SK-N-SH (cell line): ENCODE measurements around the gene FAM234A. TPM values are rescaled to one million over a fixed set of nuclear protein-coding genes. Genes with fewer than 3 reads are reported as not detected.

Source experiments
- CTCF ChIA-PET: fragments of 300-600, 350-600 bp; formaldehyde crosslinking; extraction: SDS; loops from one replicate; lab custom pipeline; 2021; lab: Yijun Ruan, JAX
- POLR2A ChIA-PET: fragments of 350-600 bp; sonication (Branson Sonifier 250); formaldehyde crosslinking; extraction: SDS; loops from one replicate; lab custom pipeline; 2020; ENCODE audit warnings: antibody characterized with exemption, inconsistent platforms; lab: Yijun Ruan, JAX
- DNase-seq: peaks from one replicate; pipeline ENCODE4 v3.0.0; 2012
- H2AFZ ChIP-seq: fragments of 200-600 bp; sonication (generic); 2 replicates; pipeline ENCODE4 v1.8.1; 2016; ENCODE audit warnings: antibody characterized with exemption, mild to moderate bottlenecking, low read depth
- H3F3A ChIP-seq: fragments of 200-600 bp; sonication (generic); replicated peaks from 2 replicates; pipeline ENCODE3; 2016; ENCODE audit warnings: antibody characterized with exemption, mild to moderate bottlenecking; ENCODE audit not compliant: insufficient read depth
- H3K27ac ChIP-seq, 2 experiments: fragments of 200-500 bp in 1 of 2; fragments of 200-600 bp in 1 of 2; sonication (Bioruptor generic) in 1 of 2; sonication (generic), shearing (Covaris generic) in 1 of 2; 2 replicates each; pipeline versions ENCODE4 v1.5.1 to v1.6.1; 2014 to 2016; ENCODE audit warnings: low read depth in 2 of 2, inconsistent platforms in 1 of 2, low read length in 1 of 2, mild to moderate bottlenecking in 1 of 2, mixed read lengths in 1 of 2
- H3K27me3 ChIP-seq: fragments of 200-600 bp; sonication (generic), shearing (Covaris generic); 2 replicates; pipeline ENCODE4 v1.6.1; 2016; ENCODE audit warnings: mixed run types; ENCODE audit not compliant: insufficient read depth
- H3K36me3 ChIP-seq, 2 experiments: fragments of 200-500 bp in 1 of 2; fragments of 200-600 bp in 1 of 2; sonication (Bioruptor generic) in 1 of 2; sonication (generic) in 1 of 2; replicated peaks in 1 of 2; 2 replicates each; pipeline versions ENCODE3 to v1.5.1; 2014 to 2016; ENCODE audit warnings: low read length in 1 of 2, mild to moderate bottlenecking in 1 of 2; ENCODE audit not compliant: insufficient read depth in 2 of 2, control insufficient read depth in 1 of 2
- H3K4me1 ChIP-seq, 2 experiments: fragments of 200-500 bp in 1 of 2; fragments of 200-600 bp in 1 of 2; sonication (Bioruptor generic) in 1 of 2; sonication (generic), shearing (Covaris generic) in 1 of 2; 2 replicates each; pipeline versions ENCODE4 v1.5.1 to v1.6.1; 2014 to 2016; ENCODE audit warnings: low read depth in 1 of 2, low read length in 1 of 2, mixed run types in 1 of 2; ENCODE audit not compliant: insufficient read depth in 2 of 2, control insufficient read depth in 1 of 2
- H3K4me2 ChIP-seq: fragments of 200-600 bp; sonication (generic), shearing (Covaris generic); 2 replicates; pipeline ENCODE4 v1.6.1; 2017; ENCODE audit warnings: mixed run types
- H3K4me3 ChIP-seq, 2 experiments: fragments of 200-500 bp in 1 of 2; fragments of 200-600 bp in 1 of 2; sonication (Bioruptor generic) in 1 of 2; sonication (generic), shearing (Covaris generic) in 1 of 2; 2 replicates each; pipeline versions ENCODE4 v1.5.1 to v1.8.1; 2014 to 2016; ENCODE audit warnings: low read depth in 2 of 2, inconsistent platforms in 1 of 2, low read length in 1 of 2, mild to moderate bottlenecking in 1 of 2, mixed read lengths in 1 of 2, moderate library complexity in 1 of 2
- H3K79me2 ChIP-seq: fragments of 200-600 bp; sonication (generic); 2 replicates; pipeline ENCODE4 v1.8.1; 2017; ENCODE audit warnings: mild to moderate bottlenecking; ENCODE audit not compliant: insufficient read depth
- H3K9ac ChIP-seq: fragments of 200-600 bp; sonication (generic); 2 replicates; pipeline ENCODE4 v1.6.1; 2017; ENCODE audit warnings: mixed run types
- H3K9me2 ChIP-seq: fragments of 200-600 bp; sonication (generic); 2 replicates; pipeline ENCODE4 v1.6.1; 2017; ENCODE audit warnings: mixed run types
- H3K9me3 ChIP-seq: fragments of 200-600 bp; sonication (generic); 2 replicates; pipeline ENCODE4 v1.6.1; 2017; ENCODE audit warnings: mixed run types, mild to moderate bottlenecking, moderate library complexity
- H4K20me1 ChIP-seq: fragments of 200-600 bp; sonication (generic); 2 replicates; pipeline ENCODE4 v1.6.1; 2017; ENCODE audit warnings: mild to moderate bottlenecking, mixed run types; ENCODE audit not compliant: insufficient read depth
- CTCF ChIP-seq: fragments of 200-600 bp; sonication (generic); IDR thresholded peaks from 2 replicates; pipeline ENCODE4 v1.6.1; 2017; ENCODE audit warnings: antibody characterized with exemption, mild to moderate bottlenecking, moderate library complexity
- EZH2phosphoT487 ChIP-seq: fragments of 200-600 bp; sonication (generic); IDR thresholded peaks from 2 replicates; pipeline ENCODE4 v1.6.1; 2017; ENCODE audit warnings: low read depth, mixed run types, mild to moderate bottlenecking, antibody characterized with exemption, moderate library complexity, borderline replicate concordance
- FOXM1 ChIP-seq: IDR thresholded peaks from 2 replicates; pipeline ENCODE4 v1.4.0; 2012; ENCODE audit warnings: low read depth, mild to moderate bottlenecking
- GABPA ChIP-seq: IDR thresholded peaks from 2 replicates; pipeline ENCODE4 v1.4.0; 2012; ENCODE audit warnings: low read depth, mild to moderate bottlenecking
- GATA2 ChIP-seq: sonication (generic); formaldehyde crosslinking; IDR thresholded peaks from 2 replicates; pipeline ENCODE4 v1.5.0; 2020; ENCODE audit warnings: mild to moderate bottlenecking, missing genetic modification reagents
- IRF3 ChIP-seq: fragments of 150-350 bp; IDR thresholded peaks from 2 replicates; pipeline ENCODE4 v1.6.1; 2016; ENCODE audit warnings: mild to moderate bottlenecking, low read depth, low read length
- JUND ChIP-seq: IDR thresholded peaks from 2 replicates; pipeline ENCODE4 v1.4.0; 2012
- MAX ChIP-seq: IDR thresholded peaks from 2 replicates; pipeline ENCODE4 v1.4.0; 2012; ENCODE audit warnings: low read depth
- MEF2A ChIP-seq: IDR thresholded peaks from 2 replicates; pipeline ENCODE4 v1.4.0; 2012; ENCODE audit warnings: low read depth, borderline replicate concordance
- NRF1 ChIP-seq: IDR thresholded peaks from 2 replicates; pipeline ENCODE4 v1.6.1; 2012; ENCODE audit warnings: low read depth, mild to moderate bottlenecking, low read length
- RCOR1 ChIP-seq: fragments of 150-350 bp; IDR thresholded peaks from 2 replicates; pipeline ENCODE4 v1.6.1; 2017; ENCODE audit warnings: antibody characterized with exemption, low read length
- SIN3A ChIP-seq: IDR thresholded peaks from 2 replicates; pipeline ENCODE4 v1.6.1; 2012; ENCODE audit warnings: low read depth, mild to moderate bottlenecking, low read length, moderate library complexity, borderline replicate concordance
- SMC3 ChIP-seq: IDR thresholded peaks from 2 replicates; pipeline ENCODE4 v1.6.1; 2012; ENCODE audit warnings: low read depth, low read length, improper control_type of control experiment
- TAF1 ChIP-seq: IDR thresholded peaks from 2 replicates; pipeline ENCODE4 v1.6.1; 2012; ENCODE audit warnings: low read depth, mild to moderate bottlenecking, low read length, moderate library complexity, borderline replicate concordance
- TEAD4 ChIP-seq: IDR thresholded peaks from 2 replicates; pipeline ENCODE4 v1.4.0; 2012; ENCODE audit warnings: mild to moderate bottlenecking, borderline replicate concordance; ENCODE audit not compliant: insufficient read depth
- USF2 ChIP-seq: fragments of 150-350 bp; IDR thresholded peaks from 2 replicates; pipeline ENCODE4 v1.6.1; 2017; ENCODE audit warnings: antibody characterized with exemption, low read length, low read depth, borderline replicate concordance
- WGBS: methylation state at CpG from one replicate; pipeline ENCODE4 v1.1.6; 2017; ENCODE audit warnings: low lambda C conversion rate; 5-methylcytosine and 5-hydroxymethylcytosine counted together
- polyA plus RNA-seq, 3 experiments: library from polyadenylated mRNA; depleted of rRNA; stranded (reverse); fragments of >200 nt; gene quantifications; 2 replicates each; pipeline ENCODE4 v1.2.3, GENCODE V29; 2012
- TF ChIP-seq, protein P1 (sequence below): IDR thresholded peaks from 2 replicates; pipeline ENCODE4; 2012
- TF ChIP-seq, protein P2 (sequence below): IDR thresholded peaks from 2 replicates; pipeline ENCODE4 v1.6.1; 2012; ENCODE audit warnings: mild to moderate bottlenecking, low read depth, low read length, moderate library complexity

FAM234A gene
- polyA plus RNA-seq, 1 of the 3 experiments (the other 2 are of a cell fraction), result 126 TPM

- no peak overlapping the region for H3K9ac ChIP-seq
- no peak overlapping the region for H2AFZ ChIP-seq
- H3K4me2 ChIP-seq, result no peak overlapping the region
- H3K36me3 ChIP-seq, result peaks cover 0 to 46% of the 10 kb centered on the region in 2 experiments
- H3K9me3 ChIP-seq, result no peaks in the 10 kb centered on the region
- no peaks in the 10 kb centered on the region for H3K79me2 ChIP-seq
- H4K20me1 ChIP-seq, result no peaks in the 10 kb centered on the region
- H3K4me3 ChIP-seq, result no peak overlapping the region
- no peak overlapping the region for H3K27ac ChIP-seq
- CTCF ChIA-PET, result no interaction called here
- H3K4me1 ChIP-seq, result no peaks in the 10 kb centered on the region
- TF ChIP-seq TEAD4 (no peak), MEF2A (no peak), MAX (no peak), NRF1 (no peak), RCOR1 (no peak), SIN3A (no peak), CTCF (no peak), SMC3 (no peak), EZH2phosphoT487 (no peak), FOXM1 (no peak), USF2 (no peak), GATA2 (CRISPR knock-in tag) (no peak), JUND (no peak), TAF1 (no peak), GABPA (no peak), IRF3 (no peak)
- TF ChIP-seq, protein P1, sequence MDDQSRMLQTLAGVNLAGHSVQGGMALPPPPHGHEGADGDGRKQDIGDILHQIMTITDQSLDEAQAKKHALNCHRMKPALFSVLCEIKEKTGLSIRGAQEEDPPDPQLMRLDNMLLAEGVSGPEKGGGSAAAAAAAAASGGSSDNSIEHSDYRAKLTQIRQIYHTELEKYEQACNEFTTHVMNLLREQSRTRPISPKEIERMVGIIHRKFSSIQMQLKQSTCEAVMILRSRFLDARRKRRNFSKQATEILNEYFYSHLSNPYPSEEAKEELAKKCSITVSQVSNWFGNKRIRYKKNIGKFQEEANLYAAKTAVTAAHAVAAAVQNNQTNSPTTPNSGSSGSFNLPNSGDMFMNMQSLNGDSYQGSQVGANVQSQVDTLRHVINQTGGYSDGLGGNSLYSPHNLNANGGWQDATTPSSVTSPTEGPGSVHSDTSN, result no peak
- TF ChIP-seq, protein P2, sequence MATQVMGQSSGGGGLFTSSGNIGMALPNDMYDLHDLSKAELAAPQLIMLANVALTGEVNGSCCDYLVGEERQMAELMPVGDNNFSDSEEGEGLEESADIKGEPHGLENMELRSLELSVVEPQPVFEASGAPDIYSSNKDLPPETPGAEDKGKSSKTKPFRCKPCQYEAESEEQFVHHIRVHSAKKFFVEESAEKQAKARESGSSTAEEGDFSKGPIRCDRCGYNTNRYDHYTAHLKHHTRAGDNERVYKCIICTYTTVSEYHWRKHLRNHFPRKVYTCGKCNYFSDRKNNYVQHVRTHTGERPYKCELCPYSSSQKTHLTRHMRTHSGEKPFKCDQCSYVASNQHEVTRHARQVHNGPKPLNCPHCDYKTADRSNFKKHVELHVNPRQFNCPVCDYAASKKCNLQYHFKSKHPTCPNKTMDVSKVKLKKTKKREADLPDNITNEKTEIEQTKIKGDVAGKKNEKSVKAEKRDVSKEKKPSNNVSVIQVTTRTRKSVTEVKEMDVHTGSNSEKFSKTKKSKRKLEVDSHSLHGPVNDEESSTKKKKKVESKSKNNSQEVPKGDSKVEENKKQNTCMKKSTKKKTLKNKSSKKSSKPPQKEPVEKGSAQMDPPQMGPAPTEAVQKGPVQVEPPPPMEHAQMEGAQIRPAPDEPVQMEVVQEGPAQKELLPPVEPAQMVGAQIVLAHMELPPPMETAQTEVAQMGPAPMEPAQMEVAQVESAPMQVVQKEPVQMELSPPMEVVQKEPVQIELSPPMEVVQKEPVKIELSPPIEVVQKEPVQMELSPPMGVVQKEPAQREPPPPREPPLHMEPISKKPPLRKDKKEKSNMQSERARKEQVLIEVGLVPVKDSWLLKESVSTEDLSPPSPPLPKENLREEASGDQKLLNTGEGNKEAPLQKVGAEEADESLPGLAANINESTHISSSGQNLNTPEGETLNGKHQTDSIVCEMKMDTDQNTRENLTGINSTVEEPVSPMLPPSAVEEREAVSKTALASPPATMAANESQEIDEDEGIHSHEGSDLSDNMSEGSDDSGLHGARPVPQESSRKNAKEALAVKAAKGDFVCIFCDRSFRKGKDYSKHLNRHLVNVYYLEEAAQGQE, result no peak
- no peaks in the 10 kb centered on the region for H3F3A ChIP-seq
- no peaks in the 10 kb centered on the region for H3K27me3 ChIP-seq
- 91% methylated on average over 14 of the region's 32 CpGs for WGBS
- POLR2A ChIA-PET, result no interaction called here
- H3K9me2 ChIP-seq, result no peaks in the 10 kb centered on the region
- no peak for DNase-seq
Observed at GRCh38 chr16:293043-293775, 58.6 kb downstream of the FAM234A start.
